ENCODE data around the gene ING3.

DNA sequence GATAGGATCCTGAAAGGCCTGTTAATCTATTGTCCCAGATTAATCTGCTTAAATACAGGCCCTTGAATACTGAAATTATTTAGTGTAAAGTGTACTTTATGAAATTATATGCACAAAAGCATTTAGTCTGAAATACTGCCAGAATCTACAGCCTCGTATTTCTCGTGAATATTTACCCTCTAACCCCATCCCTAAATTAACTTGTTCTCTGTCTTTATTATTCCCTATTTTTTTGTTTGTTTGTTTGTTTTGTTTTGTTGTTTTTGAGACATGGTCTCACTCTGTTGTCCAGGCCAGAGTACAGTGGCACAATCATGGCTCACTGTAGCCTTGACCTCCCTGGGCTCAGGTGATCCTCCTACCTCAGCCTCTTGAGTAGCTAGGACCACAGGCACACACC lies 35.3 kb downstream of the ING3 start:
- TF ChIP-seq POLR2A (IDR thresholded peaks at IDR 0.05): no peak
- TF ChIP-seq, protein P1, sequence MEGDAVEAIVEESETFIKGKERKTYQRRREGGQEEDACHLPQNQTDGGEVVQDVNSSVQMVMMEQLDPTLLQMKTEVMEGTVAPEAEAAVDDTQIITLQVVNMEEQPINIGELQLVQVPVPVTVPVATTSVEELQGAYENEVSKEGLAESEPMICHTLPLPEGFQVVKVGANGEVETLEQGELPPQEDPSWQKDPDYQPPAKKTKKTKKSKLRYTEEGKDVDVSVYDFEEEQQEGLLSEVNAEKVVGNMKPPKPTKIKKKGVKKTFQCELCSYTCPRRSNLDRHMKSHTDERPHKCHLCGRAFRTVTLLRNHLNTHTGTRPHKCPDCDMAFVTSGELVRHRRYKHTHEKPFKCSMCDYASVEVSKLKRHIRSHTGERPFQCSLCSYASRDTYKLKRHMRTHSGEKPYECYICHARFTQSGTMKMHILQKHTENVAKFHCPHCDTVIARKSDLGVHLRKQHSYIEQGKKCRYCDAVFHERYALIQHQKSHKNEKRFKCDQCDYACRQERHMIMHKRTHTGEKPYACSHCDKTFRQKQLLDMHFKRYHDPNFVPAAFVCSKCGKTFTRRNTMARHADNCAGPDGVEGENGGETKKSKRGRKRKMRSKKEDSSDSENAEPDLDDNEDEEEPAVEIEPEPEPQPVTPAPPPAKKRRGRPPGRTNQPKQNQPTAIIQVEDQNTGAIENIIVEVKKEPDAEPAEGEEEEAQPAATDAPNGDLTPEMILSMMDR (IDR thresholded peaks at IDR 0.05): no peak

Data from heart left ventricle (tissue), 13 donors.